ENCODE data around the gene MACROD2.

- TF ChIP-seq CTCF (conservative IDR thresholded peaks at IDR 0.05) (peak; percentile 25; the same call in 1 of the 2 replicates), ZFX (IDR thresholded peaks at IDR 0.05) (no peak)
These were observed 637.6 kb downstream of the MACROD2 start for GRCh38 chr20:14632906-14633305.
